GM21390 (cell line): ENCODE measurements around the gene ANAPC15.
A peak's percentile ranks its signal among the peaks of the same experiment; 100 is the strongest.

Source experiments
- ATAC-seq: cut with Tn5 transposase; IDR thresholded peaks from one replicate; pipeline ENCODE4 v1.9.1; 2021; ENCODE audit not compliant: unreplicated experiment

ANAPC15 gene

GRCh38 chr11:72127923-72128322 lies 15.4 kb upstream of the ANAPC15 start:
- ATAC-seq = no peak

GRCh38 chr11:72125956-72126355 lies 13.5 kb upstream of the ANAPC15 start:
- no peak for ATAC-seq

GRCh38 chr11:72124046-72124445 lies 11.6 kb upstream of the ANAPC15 start:
- ATAC-seq = no peak

GRCh38 chr11:72123117-72123653 lies 10.7 kb upstream of the ANAPC15 start:
- ATAC-seq = no peak

GRCh38 chr11:72122607-72123006 lies 10.1 kb upstream of the ANAPC15 start:
- ATAC-seq = no peak

- ATAC-seq = no peak
These were observed 8.4 kb upstream of the ANAPC15 start for GRCh38 chr11:72120930-72121329.

GRCh38 chr11:72119198-72119597 lies 6.7 kb upstream of the ANAPC15 start:
- ATAC-seq = no peak

GRCh38 chr11:72116019-72116755 lies 3.7 kb upstream of the ANAPC15 start:
- ATAC-seq = no peak

- no peak for ATAC-seq
These were observed 2.1 kb upstream of the ANAPC15 start for GRCh38 chr11:72114570-72114969.

- ATAC-seq = no peak
These were observed 698 bp upstream of the ANAPC15 start for GRCh38 chr11:72112978-72113808.

- ATAC-seq = no peak
These were observed 974 bp downstream of the ANAPC15 start for GRCh38 chr11:72111300-72112142.

- ATAC-seq = no peak
These were observed 6.6 kb downstream of the ANAPC15 start, which contains the start of gene TOMT for GRCh38 chr11:72105888-72106287. Gene TOMT, plus strand, starts transcription at chr11:72105924. Its CDS starts 28 bp downstream, at chr11:72105952.

- no peak for ATAC-seq
These were observed 8.7 kb downstream of the ANAPC15 start for GRCh38 chr11:72103754-72104167.

GRCh38 chr11:72102946-72103753 lies 9.3 kb downstream of the ANAPC15 start, which contains the start of gene LAMTOR1:
Gene LAMTOR1, minus strand, starts transcription at chr11:72103297. Its CDS starts 73 bp downstream, at chr11:72103224.
- peak; percentile 78 for ATAC-seq

GRCh38 chr11:72102631-72102945 lies 9.9 kb downstream of the ANAPC15 start:
- ATAC-seq = no peak

GRCh38 chr11:72102162-72102561 lies 10.3 kb downstream of the ANAPC15 start:
- no peak for ATAC-seq

- no peak for ATAC-seq
These were observed 12.0 kb downstream of the ANAPC15 start for GRCh38 chr11:72100462-72100861.

- no peak for ATAC-seq
These were observed 12.5 kb downstream of the ANAPC15 start for GRCh38 chr11:72100009-72100408.

- no peak for ATAC-seq
These were observed 13.8 kb downstream of the ANAPC15 start for GRCh38 chr11:72098741-72099140.

GRCh38 chr11:72091292-72091691 lies 21.2 kb downstream of the ANAPC15 start:
- no peak for ATAC-seq
